Measurements from ENCODE around the gene REC114.

GRCh38 chr15:73464602-73465001 lies 21.6 kb downstream of the REC114 start:
- TF ChIP-seq POLR2A (IDR thresholded peaks at IDR 0.05) (no peak), CTCF (IDR thresholded peaks at IDR 0.05) (no peak)

Data from adrenal gland (tissue), 5 donors.